A549 (cell line): ENCODE results near the gene PTPRN2. TPM values are rescaled to one million over a fixed set of nuclear protein-coding genes. Genes with fewer than 3 reads are reported as not detected.

Experiments
- ATAC-seq, 2 experiments: fragments of 200-7000 bp in 1 of 2; fragments of >200 bp in 1 of 2; cut with Nextera tagmentation in 1 of 2; cut with Tn5 transposase in 1 of 2; 3 replicates each; pipeline versions ENCODE4 v1.8.0 to v1.9.1; 2018 to 2020; ENCODE audit warnings: mild to moderate bottlenecking in 1 of 2, moderate library complexity in 1 of 2
- CTCF ChIA-PET: fragments of 300-600 bp; sonication (Branson Sonifier 250); formaldehyde crosslinking; extraction: SDS; loops from one replicate; lab custom pipeline; 2021; ENCODE audit warnings: antibody characterized with exemption, inconsistent platforms; lab: Yijun Ruan, JAX
- POLR2A ChIA-PET: fragments of 350-600 bp; formaldehyde crosslinking; extraction: SDS; loops from one replicate; lab custom pipeline; 2021; ENCODE audit warnings: antibody characterized with exemption, inconsistent platforms; lab: Yijun Ruan, JAX
- DNase-seq, 2 experiments: peaks; one replicate each; pipeline versions ENCODE4 v3.0.0 to v3.0.0-alpha.2; 2011 to 2016; ENCODE audit warnings: low read depth in 1 of 2, low spot score in 1 of 2
- FAIRE-seq: peaks from 2 replicates; lab custom pipeline; 2011; peaks lifted over from hg19 to GRCh38; lab: Jason Lieb, UNC
- H3K27ac ChIP-seq, 2 experiments: fragments of >200 bp; sonication (Bioruptor Twin); formaldehyde crosslinking; 3 replicates each; pipeline ENCODE4 v1.5.1; 2016 to 2017
- H3K4me1 ChIP-seq: fragments of >200 bp; sonication (Bioruptor Twin); formaldehyde crosslinking; 3 replicates; pipeline ENCODE4 v1.6.1; 2016
- H3K4me2 ChIP-seq: fragments of >200 bp; sonication (Bioruptor Twin); formaldehyde crosslinking; 3 replicates; pipeline ENCODE4 v1.6.1; 2016
- H3K4me3 ChIP-seq: fragments of >200 bp; sonication (Bioruptor Twin); formaldehyde crosslinking; 3 replicates; pipeline ENCODE4 v1.5.1; 2016
- H3K9me3 ChIP-seq: fragments of >200 bp; sonication (Bioruptor Twin); formaldehyde crosslinking; 3 replicates; pipeline ENCODE4 v1.6.1; 2016
- BHLHE40 ChIP-seq: IDR thresholded peaks from 2 replicates; pipeline ENCODE4 v1.6.1; 2012; ENCODE audit warnings: low read depth, low read length, inconsistent platforms
- CBX8 ChIP-seq: fragments of 200-600 bp; sonication (generic); IDR thresholded peaks from 2 replicates; pipeline ENCODE4 v1.6.1; 2016
- CEBPB ChIP-seq, 2 experiments: fragments of >200 bp in 1 of 2; sonication (Bioruptor Twin) in 1 of 2; formaldehyde crosslinking in 1 of 2; IDR thresholded peaks; 2 replicates each; pipeline ENCODE4 v1.6.1; 2012 to 2016
- CHD2 ChIP-seq: fragments of 150-350 bp; IDR thresholded peaks from 2 replicates; pipeline ENCODE4 v1.6.1; 2014; ENCODE audit warnings: low read length; ENCODE audit not compliant: partially characterized antibody
- EP300 ChIP-seq, 2 experiments: fragments of >200 bp; sonication (Bioruptor Twin); formaldehyde crosslinking; IDR thresholded peaks; 2 replicates in 1 of 2; 3 replicates in 1 of 2; pipeline ENCODE4 v1.6.1; 2016 to 2017
- ESRRA ChIP-seq: fragments of 150-350 bp; IDR thresholded peaks from 2 replicates; pipeline ENCODE4 v1.6.1; 2014; ENCODE audit warnings: mild to moderate bottlenecking, low read length, borderline replicate concordance
- FOSB ChIP-seq: fragments of 250-450 bp; sonication (Bioruptor Pico); IDR thresholded peaks from 2 replicates; pipeline ENCODE4 v1.5.0; 2020; ENCODE audit warnings: mild to moderate bottlenecking, moderate library complexity
- GATA3 ChIP-seq: IDR thresholded peaks from 2 replicates; pipeline ENCODE4 v1.6.1; 2012; ENCODE audit warnings: borderline replicate concordance
- HDAC2 ChIP-seq: fragments of 200-600 bp; sonication (generic); IDR thresholded peaks from 2 replicates; pipeline ENCODE4 v1.6.1; 2016
- HOXA7 ChIP-seq: fragments of 250-450 bp; sonication (Bioruptor Pico); IDR thresholded peaks from 2 replicates; pipeline ENCODE4 v1.5.0; 2020; ENCODE audit warnings: mild to moderate bottlenecking, moderate library complexity
- HOXB13 ChIP-seq: fragments of 250-450 bp; sonication (Bioruptor Pico); IDR thresholded peaks from 2 replicates; pipeline ENCODE4 v1.5.0; 2020; ENCODE audit warnings: low read depth, mild to moderate bottlenecking, moderate library complexity
- JUN ChIP-seq, 2 experiments: fragments of >200 bp; sonication (Bioruptor Twin); formaldehyde crosslinking; IDR thresholded peaks; 2 replicates in 1 of 2; 3 replicates in 1 of 2; pipeline ENCODE4 v1.6.1; 2016 to 2017
- JUNB ChIP-seq: fragments of >200 bp; sonication (Bioruptor Twin); formaldehyde crosslinking; IDR thresholded peaks from 2 replicates; pipeline ENCODE4 v1.6.1; 2016
- KDM1A ChIP-seq: fragments of 200-600 bp; sonication (generic); IDR thresholded peaks from 2 replicates; pipeline ENCODE4 v1.6.1; 2016; ENCODE audit warnings: low read depth, mild to moderate bottlenecking
- KDM5A ChIP-seq: fragments of 200-600 bp; sonication (generic); IDR thresholded peaks from 2 replicates; pipeline ENCODE4 v1.6.1; 2016; ENCODE audit warnings: antibody characterized with exemption, mild to moderate bottlenecking
- MYC ChIP-seq: IDR thresholded peaks from 2 replicates; pipeline ENCODE4 v1.6.1; 2012; ENCODE audit warnings: mild to moderate bottlenecking, inconsistent platforms, low read length, improper control_type of control experiment, borderline replicate concordance
- NFE2L2 ChIP-seq: fragments of 150-350 bp; conservative IDR thresholded peaks from 2 replicates; pipeline ENCODE4 v1.6.1; 2014; ENCODE audit warnings: low read length
- RAD21 ChIP-seq, 2 experiments: fragments of >200 bp in 1 of 2; sonication (Bioruptor Twin) in 1 of 2; formaldehyde crosslinking in 1 of 2; IDR thresholded peaks in 1 of 2; conservative IDR thresholded peaks in 1 of 2; 2 replicates in 1 of 2; 3 replicates in 1 of 2; pipeline ENCODE4 v1.6.1; 2012 to 2018; ENCODE audit warnings: inconsistent platforms in 1 of 2
- RCOR1 ChIP-seq: fragments of 150-350 bp; IDR thresholded peaks from 2 replicates; pipeline ENCODE4 v1.6.1; 2014; ENCODE audit warnings: antibody characterized with exemption, low read length, low read depth
- SREBF2 ChIP-seq: fragments of 450-650 bp; IDR thresholded peaks from 2 replicates; pipeline ENCODE4 v1.6.1; 2014; ENCODE audit warnings: mild to moderate bottlenecking, moderate library complexity
- TFCP2L1 ChIP-seq: fragments of 250-450 bp; sonication (Bioruptor Pico); IDR thresholded peaks from 2 replicates; pipeline ENCODE4 v1.5.0; 2021; ENCODE audit warnings: mild to moderate bottlenecking
- ZC3H11A ChIP-seq: fragments of 450-650 bp; IDR thresholded peaks from 2 replicates; pipeline ENCODE4 v1.6.1; 2014; ENCODE audit warnings: antibody characterized with exemption, mild to moderate bottlenecking
- WGBS: methylation state at CpG from one replicate; pipeline ENCODE4 v1.1.6; 2017; ENCODE audit errors: missing lambda C conversion rate; 5-methylcytosine and 5-hydroxymethylcytosine counted together
- polyA plus RNA-seq, 4 experiments: library from polyadenylated mRNA; depleted of rRNA in 3 of 4; stranded (reverse); fragments of >200 nt; fragmentation: RNase III in 1 of 4; extraction: RNeasy Plus Mini Kit Qiagen cat#74134 plus additional on column Dnase treatment in 1 of 4; gene quantifications; 2 replicates in 3 of 4; 3 replicates in 1 of 4; pipeline ENCODE4 v1.2.3, GENCODE V29; 2011 to 2017
- TF ChIP-seq, protein P1 (sequence below): IDR thresholded peaks from 2 replicates; pipeline ENCODE4 v1.6.1; 2012
- TF ChIP-seq, protein P2 (sequence below): fragments of 250-450 bp; sonication (Bioruptor Pico); IDR thresholded peaks from 2 replicates; pipeline ENCODE4 v1.5.0; 2020; ENCODE audit warnings: low read depth, mild to moderate bottlenecking, moderate library complexity
- TF ChIP-seq, protein P3 (sequence below): fragments of 450-650 bp; IDR thresholded peaks from 2 replicates; pipeline ENCODE4 v1.6.1; 2014; ENCODE audit warnings: antibody characterized with exemption
- TF ChIP-seq, protein P4 (sequence below): IDR thresholded peaks from 2 replicates; pipeline ENCODE4 v1.6.1; 2012; ENCODE audit warnings: low read depth, borderline replicate concordance
- TF ChIP-seq, protein P5 (sequence below): fragments of >200 bp; sonication (Bioruptor Twin); formaldehyde crosslinking; IDR thresholded peaks from 3 replicates; pipeline ENCODE4 v1.5.1; 2016
- TF ChIP-seq, protein P6 (sequence below): fragments of >200 bp; sonication (Bioruptor Twin); formaldehyde crosslinking; IDR thresholded peaks from 3 replicates; pipeline ENCODE4 v1.6.1; 2016

Gene PTPRN2
- polyA plus RNA-seq, 2 of the 4 experiments (the other 2 are of a cell fraction), result 0.41 to 1.2 TPM

DNA sequence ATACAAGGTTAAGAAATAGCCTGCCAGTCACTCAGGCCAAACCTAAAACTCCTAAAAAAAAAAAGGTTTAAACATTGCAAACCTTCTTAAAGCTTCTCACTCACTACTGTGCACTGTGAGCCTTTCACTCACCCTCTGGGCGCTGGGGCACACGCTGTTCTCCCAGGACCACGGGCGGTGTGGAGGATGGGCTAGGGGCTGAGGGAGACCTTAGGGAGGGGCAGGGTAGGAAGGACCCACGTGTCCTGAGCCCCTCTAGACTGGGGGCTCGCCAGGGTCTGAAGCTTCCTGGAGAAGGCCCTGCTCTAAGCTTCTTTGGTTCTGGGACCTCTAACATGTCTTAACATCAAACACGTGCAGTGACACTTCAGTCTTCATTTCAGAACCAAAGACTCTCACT is 681.0 kb downstream of the PTPRN2 start:
- H3K4me3 ChIP-seq, result no peak overlapping the region
- FAIRE-seq, result no peak
- CTCF ChIA-PET, result no interaction called here
- no peak overlapping the region for H3K4me2 ChIP-seq
- no peaks in the 10 kb centered on the region for H3K4me1 ChIP-seq
- TF ChIP-seq JUN (IDR thresholded peaks at IDR 0.05) (no peak), KDM5A (no peak), CBX8 (no peak), CHD2 (no peak)
- TF ChIP-seq, protein P1, sequence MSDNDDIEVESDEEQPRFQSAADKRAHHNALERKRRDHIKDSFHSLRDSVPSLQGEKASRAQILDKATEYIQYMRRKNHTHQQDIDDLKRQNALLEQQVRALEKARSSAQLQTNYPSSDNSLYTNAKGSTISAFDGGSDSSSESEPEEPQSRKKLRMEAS, result no peak
- WGBS, result 52% methylated on average over 7 of the region's 7 CpGs
- no peak for DNase-seq
- POLR2A ChIA-PET, result no interaction called here
- no peak overlapping the region for H3K27ac ChIP-seq
- ATAC-seq, result no peak
- no peaks in the 10 kb centered on the region for H3K9me3 ChIP-seq

DNA sequence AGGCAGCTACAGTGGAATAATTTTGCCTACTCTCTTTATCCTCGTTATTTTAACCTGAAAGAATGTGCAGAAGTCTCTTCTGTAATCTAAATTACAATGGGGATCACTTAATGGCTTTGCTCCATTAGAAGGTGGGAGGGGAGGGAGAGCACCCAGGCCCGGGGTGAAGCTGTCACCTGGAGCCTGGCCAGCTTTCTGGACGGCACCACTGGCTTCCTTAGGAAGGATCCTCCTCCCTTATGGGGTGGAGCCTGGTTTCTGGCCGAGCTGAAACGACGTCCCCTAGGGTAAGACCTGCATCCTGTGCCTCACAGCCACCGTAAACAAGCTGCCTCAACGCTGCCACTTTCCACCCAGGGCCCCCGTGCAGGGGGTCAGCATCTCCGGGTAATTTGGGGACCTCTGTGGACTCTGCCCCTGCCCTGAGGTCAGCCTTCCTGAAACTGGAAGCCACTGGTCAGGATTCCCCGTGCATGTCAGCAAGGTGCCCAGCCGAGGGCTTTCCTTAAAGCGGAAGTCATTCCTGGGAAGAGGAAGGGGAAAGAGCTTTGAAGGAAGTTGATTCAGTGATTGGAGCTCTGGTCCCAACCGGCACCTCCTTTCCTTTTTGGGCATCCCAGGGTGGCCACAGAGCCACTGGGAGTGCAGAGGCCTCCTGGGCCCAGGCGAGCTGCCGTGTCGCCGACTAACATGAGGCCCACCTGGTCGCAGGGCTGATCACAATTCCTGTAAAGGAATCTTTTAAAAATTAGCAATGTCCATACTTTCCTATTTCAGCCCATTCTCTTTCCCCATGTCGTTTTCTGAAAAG is 681.8 kb downstream of the PTPRN2 start:
- ATAC-seq, result no peak

DNA sequence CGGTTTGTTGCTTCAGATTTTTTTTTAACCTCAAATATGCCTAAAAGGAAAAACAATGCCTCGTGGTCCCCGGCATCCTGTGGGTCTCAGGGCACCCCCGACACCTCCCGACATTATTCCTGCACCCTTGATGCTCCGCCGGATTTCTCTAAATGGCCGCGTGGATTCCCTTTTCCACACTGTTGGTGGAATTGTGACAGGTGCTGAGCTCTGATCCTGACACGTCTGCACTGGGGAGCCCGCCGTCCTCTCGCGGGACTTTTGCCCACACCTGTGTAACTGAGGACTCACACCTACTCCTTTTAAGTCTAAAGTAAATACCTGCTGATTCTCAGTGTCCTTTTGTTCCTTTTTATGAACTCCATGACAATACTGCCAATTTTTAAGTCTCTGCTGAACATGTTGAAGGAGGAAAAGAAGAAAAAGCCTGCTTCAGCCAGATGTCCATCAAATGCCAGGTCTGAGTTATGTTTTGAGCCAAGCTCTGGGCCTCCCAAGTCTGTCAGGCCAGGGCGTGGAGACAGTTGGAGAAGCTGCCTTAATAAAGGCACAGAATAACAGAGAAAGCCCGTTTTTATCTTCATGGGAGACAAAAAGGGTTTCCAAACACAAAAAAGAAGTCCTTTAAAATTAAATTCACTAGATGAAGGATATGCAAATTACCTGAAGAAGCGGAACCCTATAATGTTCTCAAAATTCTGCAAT is 682.6 kb downstream of the PTPRN2 start:
- Histone ChIP-seq H3K27ac (no peak overlapping the region), H3K4me3 (no peak overlapping the region), H3K4me1 (no peaks in the 10 kb centered on the region), H3K4me2 (no peak overlapping the region), H3K9me3 (no peaks in the 10 kb centered on the region)
- no peak for FAIRE-seq
- 63% methylated on average over 17 of the region's 17 CpGs for WGBS
- ChIA-PET CTCF (no interaction called here), POLR2A (no interaction called here)
- no peak for ATAC-seq
- DNase-seq, result no peak
- TF ChIP-seq, protein P2, sequence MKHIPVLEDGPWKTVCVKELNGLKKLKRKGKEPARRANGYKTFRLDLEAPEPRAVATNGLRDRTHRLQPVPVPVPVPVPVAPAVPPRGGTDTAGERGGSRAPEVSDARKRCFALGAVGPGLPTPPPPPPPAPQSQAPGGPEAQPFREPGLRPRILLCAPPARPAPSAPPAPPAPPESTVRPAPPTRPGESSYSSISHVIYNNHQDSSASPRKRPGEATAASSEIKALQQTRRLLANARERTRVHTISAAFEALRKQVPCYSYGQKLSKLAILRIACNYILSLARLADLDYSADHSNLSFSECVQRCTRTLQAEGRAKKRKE (CRISPR knock-in tag), result no peak
- no peak for TF ChIP-seq MYC
- TF ChIP-seq CEBPB (IDR thresholded peaks at IDR 0.05), result no peak
- no peak for TF ChIP-seq SREBF2
- no peak for TF ChIP-seq KDM1A
- no peak for TF ChIP-seq NFE2L2
- TF ChIP-seq HOXB13 (CRISPR knock-in tag), result no peak
- TF ChIP-seq, protein P3, sequence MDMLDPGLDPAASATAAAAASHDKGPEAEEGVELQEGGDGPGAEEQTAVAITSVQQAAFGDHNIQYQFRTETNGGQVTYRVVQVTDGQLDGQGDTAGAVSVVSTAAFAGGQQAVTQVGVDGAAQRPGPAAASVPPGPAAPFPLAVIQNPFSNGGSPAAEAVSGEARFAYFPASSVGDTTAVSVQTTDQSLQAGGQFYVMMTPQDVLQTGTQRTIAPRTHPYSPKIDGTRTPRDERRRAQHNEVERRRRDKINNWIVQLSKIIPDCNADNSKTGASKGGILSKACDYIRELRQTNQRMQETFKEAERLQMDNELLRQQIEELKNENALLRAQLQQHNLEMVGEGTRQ, result no peak
- TF ChIP-seq JUNB, result no peak
- TF ChIP-seq BHLHE40, result no peak
- no peak for TF ChIP-seq FOSB
- TF ChIP-seq, protein P4, sequence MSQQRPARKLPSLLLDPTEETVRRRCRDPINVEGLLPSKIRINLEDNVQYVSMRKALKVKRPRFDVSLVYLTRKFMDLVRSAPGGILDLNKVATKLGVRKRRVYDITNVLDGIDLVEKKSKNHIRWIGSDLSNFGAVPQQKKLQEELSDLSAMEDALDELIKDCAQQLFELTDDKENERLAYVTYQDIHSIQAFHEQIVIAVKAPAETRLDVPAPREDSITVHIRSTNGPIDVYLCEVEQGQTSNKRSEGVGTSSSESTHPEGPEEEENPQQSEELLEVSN, result no peak
- TF ChIP-seq GATA3, result no peak
- TF ChIP-seq, protein P5, sequence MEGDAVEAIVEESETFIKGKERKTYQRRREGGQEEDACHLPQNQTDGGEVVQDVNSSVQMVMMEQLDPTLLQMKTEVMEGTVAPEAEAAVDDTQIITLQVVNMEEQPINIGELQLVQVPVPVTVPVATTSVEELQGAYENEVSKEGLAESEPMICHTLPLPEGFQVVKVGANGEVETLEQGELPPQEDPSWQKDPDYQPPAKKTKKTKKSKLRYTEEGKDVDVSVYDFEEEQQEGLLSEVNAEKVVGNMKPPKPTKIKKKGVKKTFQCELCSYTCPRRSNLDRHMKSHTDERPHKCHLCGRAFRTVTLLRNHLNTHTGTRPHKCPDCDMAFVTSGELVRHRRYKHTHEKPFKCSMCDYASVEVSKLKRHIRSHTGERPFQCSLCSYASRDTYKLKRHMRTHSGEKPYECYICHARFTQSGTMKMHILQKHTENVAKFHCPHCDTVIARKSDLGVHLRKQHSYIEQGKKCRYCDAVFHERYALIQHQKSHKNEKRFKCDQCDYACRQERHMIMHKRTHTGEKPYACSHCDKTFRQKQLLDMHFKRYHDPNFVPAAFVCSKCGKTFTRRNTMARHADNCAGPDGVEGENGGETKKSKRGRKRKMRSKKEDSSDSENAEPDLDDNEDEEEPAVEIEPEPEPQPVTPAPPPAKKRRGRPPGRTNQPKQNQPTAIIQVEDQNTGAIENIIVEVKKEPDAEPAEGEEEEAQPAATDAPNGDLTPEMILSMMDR, result no peak
- no peak for TF ChIP-seq TFCP2L1 (CRISPR knock-in tag)
- no peak for TF ChIP-seq RAD21 (conservative IDR thresholded peaks at IDR 0.05 in 1 of 2, IDR thresholded peaks at IDR 0.05 in 1 of 2)
- TF ChIP-seq HDAC2, result no peak

More for the DNA sequence above, 681.8 kb downstream of the PTPRN2 start:
- FAIRE-seq (no peak), DNase-seq (no peak)
- H3K4me2 ChIP-seq, result no peak overlapping the region
- no peaks in the 10 kb centered on the region for H3K9me3 ChIP-seq
- TF ChIP-seq NFE2L2 (no peak), ESRRA (no peak), RCOR1 (no peak), HDAC2 (no peak), EP300 (IDR thresholded peaks at IDR 0.05) (no peak), HOXA7 (CRISPR knock-in tag) (no peak), ZC3H11A (no peak)
- TF ChIP-seq, protein P6, sequence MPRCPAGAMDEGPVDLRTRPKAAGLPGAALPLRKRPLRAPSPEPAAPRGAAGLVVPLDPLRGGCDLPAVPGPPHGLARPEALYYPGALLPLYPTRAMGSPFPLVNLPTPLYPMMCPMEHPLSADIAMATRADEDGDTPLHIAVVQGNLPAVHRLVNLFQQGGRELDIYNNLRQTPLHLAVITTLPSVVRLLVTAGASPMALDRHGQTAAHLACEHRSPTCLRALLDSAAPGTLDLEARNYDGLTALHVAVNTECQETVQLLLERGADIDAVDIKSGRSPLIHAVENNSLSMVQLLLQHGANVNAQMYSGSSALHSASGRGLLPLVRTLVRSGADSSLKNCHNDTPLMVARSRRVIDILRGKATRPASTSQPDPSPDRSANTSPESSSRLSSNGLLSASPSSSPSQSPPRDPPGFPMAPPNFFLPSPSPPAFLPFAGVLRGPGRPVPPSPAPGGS, result no peak
- TF ChIP-seq, protein P3, result no peak
- POLR2A ChIA-PET, result no interaction called here
- H3K4me1 ChIP-seq, result no peaks in the 10 kb centered on the region
- CTCF ChIA-PET, result interaction anchor here (0.7 kb wide), 1 partner anchor 79 kb away, joined by 3 read pairs; no protein-coding TSS in a partner anchor
- H3K27ac ChIP-seq, result no peak overlapping the region
- 38% methylated on average over 20 of the region's 20 CpGs for WGBS
- H3K4me3 ChIP-seq, result no peak overlapping the region
